ENCODE measurements around the gene LRRC59. TPM values are rescaled to one million over a fixed set of nuclear protein-coding genes. Genes with fewer than 3 reads are reported as not detected.

LRRC59 gene
- total RNA-seq, 1 experiment from 2014 or later = 106 TPM

GRCh38 chr17:50389534-50389933, 7.8 kb downstream of the LRRC59 start:
- Histone ChIP-seq H3K27me3 (ENCODE audit: insufficient read depth, low read length) (no peaks in the 10 kb centered on the region), H4K5ac (ENCODE audit: insufficient read length, low read depth, low read length) (no peak overlapping the region), H2BK15ac (ENCODE audit: low read depth, low read length) (no peak overlapping the region), H3K56ac (ENCODE audit: insufficient read length, low read depth, low read length) (no peak overlapping the region), H3K4me1 (ENCODE audit: insufficient read depth, low read length) (no peaks in the 10 kb centered on the region), H3K23me2 (ENCODE audit: insufficient read length, low read depth, low read length, poor library complexity, severe bottlenecking) (no peaks in the 10 kb centered on the region), H3T11ph (ENCODE audit: low read length) (no peak overlapping the region), H2BK120ac (ENCODE audit: low read depth, low read length, poor library complexity, severe bottlenecking) (no peak overlapping the region), H2AFZ (ENCODE audit: low read length) (no peak overlapping the region), H2AK5ac (ENCODE audit: insufficient read length, low read length) (no peak overlapping the region), H3K9ac (ENCODE audit: extremely low read depth, insufficient read length, low read length) (no peak overlapping the region), H3K27ac (ENCODE audit: insufficient read length, low read depth, low read length) (no peak overlapping the region), H2BK5ac (ENCODE audit: insufficient read length, low read length) (no peak overlapping the region), H4K20me1 (ENCODE audit: control insufficient read depth, insufficient read depth, insufficient read length) (no peaks in the 10 kb centered on the region), H3K4ac (ENCODE audit: low read depth, low read length) (no peak overlapping the region), H4K91ac (ENCODE audit: insufficient read length, low read depth, low read length) (no peak overlapping the region), H2BK12ac (ENCODE audit: insufficient read length, low read depth, low read length) (no peak overlapping the region), H3K18ac (ENCODE audit: insufficient read length, low read depth, low read length) (no peak overlapping the region), H2BK20ac (ENCODE audit: low read depth, low read length, poor library complexity, severe bottlenecking) (no peak overlapping the region), H3K23ac (ENCODE audit: insufficient read length, low read depth, low read length) (no peak overlapping the region), H3K4me2 (ENCODE audit: insufficient read depth, insufficient read length, low read length) (no peak overlapping the region), H3K79me2 (ENCODE audit: insufficient read depth, low read length) (no peaks in the 10 kb centered on the region), H3K79me1 (ENCODE audit: insufficient read depth, low read depth, low read length, poor library complexity, severe bottlenecking) (no peaks in the 10 kb centered on the region), H3K14ac (ENCODE audit: insufficient read depth, low read length) (no peak overlapping the region), H4K8ac (replicated peaks; ENCODE audit: insufficient read length, low read depth, low read length) (no peak overlapping the region), H3K9me3 (ENCODE audit: control insufficient read depth, low read depth, low read length) (no peaks in the 10 kb centered on the region)
- no peaks in the 10 kb centered on the region for H3K27me3 Mint-ChIP-seq (ENCODE audit: low read depth)
- peaks cover 50 to 98% (median 89%) of the 10 kb centered on the region in 3 experiments; a peak in 6 of 7 replicates for H3K36me3 Mint-ChIP-seq (ENCODE audit: insufficient read depth in 1 of 3, low read depth in 3 of 3)
- WGBS (ENCODE audit: extremely low coverage, insufficient read length, low lambda C conversion rate) = no CpG with 5 or more reads among the region's 6 CpGs
- DNase-seq = no peak
- H3K4me3 Mint-ChIP-seq = no peak overlapping the region
- no peak overlapping the region for H3K27ac Mint-ChIP-seq
- TF ChIP-seq CTCF (conservative IDR thresholded peaks at IDR 0.05) = no peak
- H3K9me3 Mint-ChIP-seq = no peaks in the 10 kb centered on the region
- no peaks in the 10 kb centered on the region for H3K4me1 Mint-ChIP-seq
